ENCODE data around the gene CD302.
"Not testable (repeated sequence)": the region's sequence is repeated elsewhere in the genome, so short reads cannot be mapped to it uniquely, and the experiment has no call there.

The CD302 gene

GRCh38 chr2:159755014-159755413 is 43.0 kb downstream of the CD302 start:
- Histone ChIP-seq H3K36me3 (ENCODE audit: control insufficient read depth, insufficient read depth, low read length) (peaks cover 91% of the 10 kb centered on the region), H3K27ac (ENCODE audit: low read depth, low read length, severe bottlenecking) (no peak overlapping the region)

GRCh38 chr2:159753797-159754196 is 44.2 kb downstream of the CD302 start:
- Histone ChIP-seq H3K36me3 (ENCODE audit: control insufficient read depth, insufficient read depth, low read length) (peaks cover 88% of the 10 kb centered on the region), H3K9me3 (ENCODE audit: control insufficient read depth, low read length) (no peaks in the 10 kb centered on the region), H3K4me3 (ENCODE audit: extremely low read depth, insufficient read depth, low read length, poor library complexity, severe bottlenecking) (no peak overlapping the region), H3K4me1 (ENCODE audit: control insufficient read depth, insufficient read depth, low read length, poor library complexity, severe bottlenecking) (no peaks in the 10 kb centered on the region), H3K27ac (ENCODE audit: low read depth, low read length, severe bottlenecking) (no peak overlapping the region)
- WGBS, 2 experiments (ENCODE audit: insufficient coverage in 2 of 2): 97 to 100% methylated on average over 4 of the region's 4 CpGs

More at GRCh38 chr2:159755014-159755413, 43.0 kb downstream of the CD302 start:
- H3K9me3 ChIP-seq (ENCODE audit: control insufficient read depth, low read length): no peaks in the 10 kb centered on the region
- 87 to 98% methylated on average over 2 of the region's 2 CpGs for whole genome bisulfite sequencing, 2 experiments (ENCODE audit: insufficient coverage in 2 of 2)
- H3K4me1 ChIP-seq (ENCODE audit: control insufficient read depth, insufficient read depth, low read length, poor library complexity, severe bottlenecking): no peaks in the 10 kb centered on the region
- H3K4me3 ChIP-seq (ENCODE audit: extremely low read depth, insufficient read depth, low read length, poor library complexity, severe bottlenecking): no peak overlapping the region

- Histone ChIP-seq H3K27ac (ENCODE audit: low read depth, low read length, severe bottlenecking) (no peak overlapping the region), H3K4me3 (ENCODE audit: extremely low read depth, insufficient read depth, low read length, poor library complexity, severe bottlenecking) (no peak overlapping the region), H3K36me3 (ENCODE audit: control insufficient read depth, insufficient read depth, low read length) (peaks cover 79% of the 10 kb centered on the region), H3K4me1 (ENCODE audit: control insufficient read depth, insufficient read depth, low read length, poor library complexity, severe bottlenecking) (no peaks in the 10 kb centered on the region), H3K9me3 (ENCODE audit: control insufficient read depth, low read length) (no peaks in the 10 kb centered on the region)
- WGBS, 2 experiments (ENCODE audit: insufficient coverage in 2 of 2): 100% methylated on average over 1 of the region's 1 CpG; no CpG with 5 or more reads in 1 of the 2 experiments
Observed at GRCh38 chr2:159750873-159751272, 47.1 kb downstream of the CD302 start.

- Histone ChIP-seq H3K4me3 (ENCODE audit: extremely low read depth, insufficient read depth, low read length, poor library complexity, severe bottlenecking) (no peak overlapping the region), H3K4me1 (ENCODE audit: control insufficient read depth, insufficient read depth, low read length, poor library complexity, severe bottlenecking) (no peaks in the 10 kb centered on the region), H3K36me3 (ENCODE audit: control insufficient read depth, insufficient read depth, low read length) (peaks cover 75% of the 10 kb centered on the region), H3K27ac (ENCODE audit: low read depth, low read length, severe bottlenecking) (no peak overlapping the region), H3K9me3 (ENCODE audit: control insufficient read depth, low read length) (no peaks in the 10 kb centered on the region)
- 96 to 98% methylated on average over 9 of the region's 9 CpGs for WGBS, 2 experiments (ENCODE audit: insufficient coverage in 2 of 2)
Observed at GRCh38 chr2:159748089-159748488, 49.9 kb downstream of the CD302 start.

GRCh38 chr2:159745237-159745636 is 52.8 kb downstream of the CD302 start:
- 89 to 96% methylated on average over 5 to 10 of the region's 11 CpGs for WGBS, 2 experiments (ENCODE audit: insufficient coverage in 2 of 2)
- H3K9me3 ChIP-seq (ENCODE audit: control insufficient read depth, low read length); H3K4me3 ChIP-seq (ENCODE audit: extremely low read depth, insufficient read depth, low read length, poor library complexity, severe bottlenecking); H3K27ac ChIP-seq (ENCODE audit: low read depth, low read length, severe bottlenecking); H3K4me1 ChIP-seq (ENCODE audit: control insufficient read depth, insufficient read depth, low read length, poor library complexity, severe bottlenecking): not testable (repeated sequence)
- H3K36me3 ChIP-seq (ENCODE audit: control insufficient read depth, insufficient read depth, low read length): peaks cover 70% of the 10 kb centered on the region

- Histone ChIP-seq H3K36me3 (ENCODE audit: control insufficient read depth, insufficient read depth, low read length) (peaks cover 69% of the 10 kb centered on the region), H3K4me1 (ENCODE audit: control insufficient read depth, insufficient read depth, low read length, poor library complexity, severe bottlenecking) (no peaks in the 10 kb centered on the region), H3K9me3 (ENCODE audit: control insufficient read depth, low read length) (no peaks in the 10 kb centered on the region), H3K27ac (ENCODE audit: low read depth, low read length, severe bottlenecking) (no peak overlapping the region), H3K4me3 (ENCODE audit: extremely low read depth, insufficient read depth, low read length, poor library complexity, severe bottlenecking) (no peak overlapping the region)
- 80 to 100% methylated on average over 1 of the region's 3 CpGs for WGBS, 2 experiments (ENCODE audit: insufficient coverage in 2 of 2)
Observed at GRCh38 chr2:159744363-159744762, 53.6 kb downstream of the CD302 start.

- H3K27ac ChIP-seq (ENCODE audit: low read depth, low read length, severe bottlenecking): no peak overlapping the region
- no peaks in the 10 kb centered on the region for H3K4me1 ChIP-seq (ENCODE audit: control insufficient read depth, insufficient read depth, low read length, poor library complexity, severe bottlenecking)
- peaks cover 69% of the 10 kb centered on the region for H3K36me3 ChIP-seq (ENCODE audit: control insufficient read depth, insufficient read depth, low read length)
- no peaks in the 10 kb centered on the region for H3K9me3 ChIP-seq (ENCODE audit: control insufficient read depth, low read length)
- H3K4me3 ChIP-seq (ENCODE audit: extremely low read depth, insufficient read depth, low read length, poor library complexity, severe bottlenecking): no peak overlapping the region
- WGBS, 2 experiments (ENCODE audit: insufficient coverage in 2 of 2): 91 to 95% methylated on average over 2 of the region's 6 CpGs
Observed at GRCh38 chr2:159742846-159743245, 55.2 kb downstream of the CD302 start.

GRCh38 chr2:159738509-159739390 is 59.3 kb downstream of the CD302 start:
- H3K4me1 ChIP-seq (ENCODE audit: control insufficient read depth, insufficient read depth, low read length, poor library complexity, severe bottlenecking): no peaks in the 10 kb centered on the region
- 87 to 94% methylated on average over 7 to 9 of the region's 15 CpGs for WGBS, 2 experiments (ENCODE audit: insufficient coverage in 2 of 2)
- peaks cover 77% of the 10 kb centered on the region for H3K36me3 ChIP-seq (ENCODE audit: control insufficient read depth, insufficient read depth, low read length)
- H3K27ac ChIP-seq (ENCODE audit: low read depth, low read length, severe bottlenecking): no peak overlapping the region
- no peaks in the 10 kb centered on the region for H3K9me3 ChIP-seq (ENCODE audit: control insufficient read depth, low read length)
- H3K4me3 ChIP-seq (ENCODE audit: extremely low read depth, insufficient read depth, low read length, poor library complexity, severe bottlenecking): no peak overlapping the region

GRCh38 chr2:159737917-159738296 is 60.1 kb downstream of the CD302 start:
- Histone ChIP-seq H3K4me3 (ENCODE audit: extremely low read depth, insufficient read depth, low read length, poor library complexity, severe bottlenecking) (no peak overlapping the region), H3K27ac (ENCODE audit: low read depth, low read length, severe bottlenecking) (no peak overlapping the region), H3K36me3 (ENCODE audit: control insufficient read depth, insufficient read depth, low read length) (peaks cover 76% of the 10 kb centered on the region), H3K4me1 (ENCODE audit: control insufficient read depth, insufficient read depth, low read length, poor library complexity, severe bottlenecking) (no peaks in the 10 kb centered on the region), H3K9me3 (ENCODE audit: control insufficient read depth, low read length) (no peaks in the 10 kb centered on the region)
- WGBS, 2 experiments (ENCODE audit: insufficient coverage in 2 of 2): 88 to 93% methylated on average over 9 to 10 of the region's 11 CpGs

- H3K4me3 ChIP-seq (ENCODE audit: extremely low read depth, insufficient read depth, low read length, poor library complexity, severe bottlenecking): no peak overlapping the region
- no peaks in the 10 kb centered on the region for H3K4me1 ChIP-seq (ENCODE audit: control insufficient read depth, insufficient read depth, low read length, poor library complexity, severe bottlenecking)
- no peak overlapping the region for H3K27ac ChIP-seq (ENCODE audit: low read depth, low read length, severe bottlenecking)
- peaks cover 75% of the 10 kb centered on the region for H3K36me3 ChIP-seq (ENCODE audit: control insufficient read depth, insufficient read depth, low read length)
- H3K9me3 ChIP-seq (ENCODE audit: control insufficient read depth, low read length): no peaks in the 10 kb centered on the region
- WGBS, 2 experiments (ENCODE audit: insufficient coverage in 2 of 2): 100% methylated on average over 1 of the region's 1 CpG; no CpG with 5 or more reads in 1 of the 2 experiments
Observed at GRCh38 chr2:159737292-159737916, 60.6 kb downstream of the CD302 start.

GRCh38 chr2:159736048-159736447 is 62.0 kb downstream of the CD302 start:
- Histone ChIP-seq H3K4me3 (ENCODE audit: extremely low read depth, insufficient read depth, low read length, poor library complexity, severe bottlenecking) (no peak overlapping the region), H3K4me1 (ENCODE audit: control insufficient read depth, insufficient read depth, low read length, poor library complexity, severe bottlenecking) (no peaks in the 10 kb centered on the region), H3K9me3 (ENCODE audit: control insufficient read depth, low read length) (no peaks in the 10 kb centered on the region), H3K27ac (ENCODE audit: low read depth, low read length, severe bottlenecking) (no peak overlapping the region), H3K36me3 (ENCODE audit: control insufficient read depth, insufficient read depth, low read length) (peaks cover 83% of the 10 kb centered on the region)
- 100% methylated on average over 2 of the region's 3 CpGs; no CpG with 5 or more reads in 1 of the 2 experiments for WGBS, 2 experiments (ENCODE audit: insufficient coverage in 2 of 2)
